KOPT-K1 (cell line): ENCODE data around the gene FBXL14.
A peak's percentile ranks its signal among the peaks of the same experiment; 100 is the strongest.
"Not testable (repeated sequence)": the region's sequence is repeated elsewhere in the genome, so short reads cannot be mapped to it uniquely, and the experiment has no call there.

Source experiments
- H3K27ac ChIP-seq: fragments of 200-600 bp; sonication (generic); 2 replicates; pipeline ENCODE4 v1.5.1; 2016; ENCODE audit warnings: antibody characterized with exemption, mild to moderate bottlenecking, low read depth, low read length; ENCODE audit not compliant: poor library complexity, severe bottlenecking
- H3K36me3 ChIP-seq: fragments of 200-600 bp; sonication (generic); 2 replicates; pipeline ENCODE4 v1.5.1; 2017; ENCODE audit warnings: antibody characterized with exemption, mild to moderate bottlenecking, low read length, moderate library complexity; ENCODE audit not compliant: insufficient read depth
- H3K9me3 ChIP-seq: fragments of 200-600 bp; sonication (generic); 2 replicates; pipeline ENCODE4 v1.5.1; 2017; ENCODE audit warnings: antibody characterized with exemption, low read length, mild to moderate bottlenecking; ENCODE audit not compliant: insufficient read depth, poor library complexity, severe bottlenecking

The FBXL14 gene

DNA sequence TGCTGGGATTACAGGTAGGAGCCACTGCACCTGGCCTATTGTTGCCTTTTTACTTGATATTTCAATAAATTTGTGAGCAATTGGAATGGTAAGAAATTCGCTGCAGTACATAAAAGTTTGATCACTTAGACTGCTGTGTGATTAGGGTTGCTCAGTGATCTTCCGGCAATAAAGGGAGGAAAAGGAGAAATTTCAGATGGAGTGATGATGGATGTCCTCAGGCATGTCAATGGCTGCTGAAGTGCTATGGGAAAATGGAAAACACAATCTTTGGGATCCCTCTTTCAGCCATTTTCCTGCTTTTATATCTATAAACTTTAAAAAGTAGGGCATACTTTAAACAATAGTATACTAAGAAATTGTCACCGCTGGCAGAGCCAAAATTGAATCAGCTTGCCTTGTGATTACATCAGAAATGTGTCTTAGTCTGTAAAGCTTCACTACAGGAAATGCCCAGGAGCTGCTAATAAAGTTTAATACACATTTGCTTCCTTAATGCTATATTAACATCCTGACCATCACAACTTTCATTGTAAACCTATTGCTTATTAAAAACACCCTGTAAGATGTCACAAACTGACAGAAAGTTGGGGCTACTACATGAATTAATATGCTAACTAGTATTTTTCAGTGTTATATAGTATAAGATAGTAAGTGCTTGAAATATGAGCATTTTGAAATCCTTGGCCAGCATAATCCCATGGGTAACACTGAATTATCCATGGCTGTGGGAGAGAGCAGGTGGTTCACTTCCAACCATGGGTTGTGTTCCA, 13.7 kb upstream of the FBXL14 start:
- Histone ChIP-seq H3K36me3 (no peaks in the 10 kb centered on the region), H3K9me3 (no peaks in the 10 kb centered on the region), H3K27ac (no peak overlapping the region)

DNA sequence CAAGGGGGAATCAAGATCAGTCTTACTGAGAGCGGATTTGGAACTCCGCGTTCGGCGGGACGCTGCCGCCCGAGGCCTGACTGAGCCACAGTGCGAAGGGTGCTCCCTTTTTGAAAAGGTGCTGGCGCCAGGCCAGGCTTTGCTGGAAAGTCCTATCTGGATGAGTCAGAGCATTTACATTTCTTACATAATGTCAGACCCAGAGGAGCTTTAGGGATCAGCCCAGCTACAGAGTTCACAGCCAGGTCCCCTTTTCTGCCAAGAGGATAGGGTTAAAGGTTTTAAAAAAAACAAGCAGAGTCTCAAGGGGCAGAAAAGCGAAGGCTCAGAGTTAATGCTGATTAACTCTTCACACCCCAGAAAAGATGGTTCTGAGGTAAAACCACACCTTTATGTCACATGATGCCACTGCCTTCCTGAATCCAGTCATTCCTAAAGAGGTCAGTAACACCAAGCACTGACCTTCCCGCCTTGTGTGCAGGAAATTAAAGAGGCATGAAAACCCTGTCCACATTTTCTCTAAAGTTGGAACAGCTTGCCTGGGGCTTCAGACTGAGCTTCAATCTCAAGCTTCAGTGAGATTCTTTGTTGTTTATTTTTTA, 11.7 kb upstream of the FBXL14 start:
- no peaks in the 10 kb centered on the region for H3K36me3 ChIP-seq
- no peaks in the 10 kb centered on the region for H3K9me3 ChIP-seq
- no peak overlapping the region for H3K27ac ChIP-seq

DNA sequence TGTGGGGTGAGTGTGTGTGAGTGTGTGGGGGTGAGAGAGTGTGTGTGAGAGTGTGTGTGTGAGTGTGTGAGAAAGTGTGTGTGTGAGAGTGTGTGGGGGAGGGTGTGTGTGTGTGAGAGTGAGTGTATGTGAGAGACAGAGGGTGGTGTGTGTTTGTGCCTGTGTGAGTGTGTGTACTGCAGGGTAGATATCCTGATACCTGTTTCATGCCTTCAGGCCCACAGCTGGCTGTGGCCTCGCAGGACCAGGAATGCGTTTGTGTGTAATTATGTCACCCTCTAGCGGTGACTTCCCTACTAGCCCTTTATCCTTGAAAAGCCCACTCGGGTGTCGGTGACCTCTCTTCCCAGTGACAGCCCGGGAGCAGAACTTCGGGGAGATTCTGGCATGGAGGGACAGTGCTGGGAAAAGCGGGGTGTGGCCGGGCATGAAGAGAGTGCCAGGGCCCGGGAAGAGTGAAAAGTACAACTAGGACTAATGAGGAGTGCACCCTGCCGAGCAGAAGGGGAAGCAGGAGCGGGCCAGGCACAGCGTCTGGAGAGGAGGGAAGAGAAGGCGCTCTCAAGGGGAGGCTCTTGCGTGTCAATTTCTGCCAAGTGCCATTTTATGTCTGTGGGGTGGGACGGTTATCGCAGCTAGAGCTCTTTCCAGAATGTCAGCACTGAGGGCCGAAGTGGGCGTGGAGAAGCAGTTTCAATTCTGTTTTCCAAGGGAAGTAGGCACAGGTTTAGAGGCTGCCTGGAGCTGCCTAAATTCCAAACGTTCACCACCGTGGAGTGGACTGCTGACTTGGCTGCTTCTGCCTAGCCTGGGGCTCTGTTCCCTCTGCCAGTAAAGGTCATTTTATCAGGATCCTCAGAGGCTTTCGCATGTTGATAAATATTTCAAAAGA, 11.0 kb upstream of the FBXL14 start:
- H3K27ac ChIP-seq: no peak overlapping the region
- H3K9me3 ChIP-seq: no peaks in the 10 kb centered on the region
- H3K36me3 ChIP-seq: no peaks in the 10 kb centered on the region

DNA sequence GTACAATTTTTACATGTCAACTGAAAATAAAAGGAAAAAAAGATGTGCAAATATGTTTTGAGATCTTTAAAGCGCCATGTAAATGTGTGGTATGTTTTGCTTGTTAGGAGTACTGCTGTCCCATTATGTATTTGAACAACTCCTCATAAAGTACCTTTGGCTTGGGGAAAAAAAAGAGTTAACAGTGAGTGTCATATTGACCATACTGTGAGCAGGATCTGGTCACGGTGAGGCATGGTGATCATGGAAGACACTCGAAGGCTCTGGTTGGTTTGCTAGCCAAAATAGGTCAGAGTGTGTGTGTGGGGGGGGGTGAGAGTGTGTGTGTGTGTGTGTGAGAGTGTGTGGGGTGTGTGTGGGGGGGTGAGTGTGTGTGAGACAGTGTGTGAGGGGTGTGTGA, 10.1 kb upstream of the FBXL14 start:
- Histone ChIP-seq H3K9me3 (no peaks in the 10 kb centered on the region), H3K36me3 (no peaks in the 10 kb centered on the region), H3K27ac (no peak overlapping the region)

DNA sequence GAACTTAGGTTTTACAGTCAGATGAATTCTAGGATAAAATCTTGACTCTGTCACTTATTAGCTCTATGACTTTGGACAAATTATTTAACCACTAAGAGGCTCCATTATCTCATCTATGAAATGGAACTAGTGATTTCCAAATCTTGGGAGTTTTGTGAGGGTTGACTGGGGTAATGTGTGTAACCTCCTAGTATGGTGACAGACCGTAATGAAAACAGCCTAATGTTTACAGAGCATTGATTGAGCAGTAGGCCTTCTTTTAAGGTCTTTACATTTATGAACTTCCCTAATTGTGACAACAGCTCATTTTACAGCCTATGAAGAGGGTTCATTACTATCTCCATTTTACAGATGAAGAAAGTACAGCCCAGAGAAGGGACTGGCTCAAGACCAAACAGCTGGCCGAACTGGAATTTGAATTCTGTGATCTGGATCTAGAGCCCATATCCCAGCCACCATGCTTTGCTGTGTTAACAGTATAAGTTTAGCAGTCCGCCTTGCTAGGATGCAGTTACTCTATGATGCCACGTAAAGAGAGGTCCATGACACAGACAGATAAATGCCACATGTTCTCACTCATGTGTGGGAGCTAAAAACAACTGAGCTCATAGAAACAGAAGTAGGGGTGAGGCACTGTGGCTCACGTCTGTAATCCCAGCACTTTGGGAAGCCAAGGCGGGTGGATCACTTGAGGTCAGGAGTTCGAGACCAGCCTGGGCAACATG, 9.1 kb upstream of the FBXL14 start:
- H3K36me3 ChIP-seq: no peaks in the 10 kb centered on the region
- no peaks in the 10 kb centered on the region for H3K9me3 ChIP-seq
- no peak overlapping the region for H3K27ac ChIP-seq

DNA sequence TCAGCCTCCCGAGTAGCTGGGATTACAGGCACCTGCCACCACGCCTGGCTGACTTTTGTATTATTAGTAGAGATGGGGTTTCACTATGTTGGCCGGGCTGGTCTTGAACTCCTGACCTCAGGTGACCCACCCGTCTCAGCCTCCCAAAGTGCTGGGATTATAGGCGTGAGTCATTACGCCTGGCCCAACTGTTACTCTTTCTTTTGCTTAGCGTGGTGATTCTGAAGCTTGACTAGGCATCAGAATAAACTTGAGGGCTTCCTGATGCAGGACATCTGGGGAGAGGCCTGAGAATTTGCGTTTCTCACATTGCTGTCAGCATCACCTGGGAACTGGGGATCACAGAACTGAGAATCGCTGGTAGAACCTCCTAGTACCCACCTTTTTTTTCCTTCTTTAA, 8.3 kb upstream of the FBXL14 start:
- H3K27ac ChIP-seq, H3K36me3 ChIP-seq: not testable (repeated sequence)

DNA sequence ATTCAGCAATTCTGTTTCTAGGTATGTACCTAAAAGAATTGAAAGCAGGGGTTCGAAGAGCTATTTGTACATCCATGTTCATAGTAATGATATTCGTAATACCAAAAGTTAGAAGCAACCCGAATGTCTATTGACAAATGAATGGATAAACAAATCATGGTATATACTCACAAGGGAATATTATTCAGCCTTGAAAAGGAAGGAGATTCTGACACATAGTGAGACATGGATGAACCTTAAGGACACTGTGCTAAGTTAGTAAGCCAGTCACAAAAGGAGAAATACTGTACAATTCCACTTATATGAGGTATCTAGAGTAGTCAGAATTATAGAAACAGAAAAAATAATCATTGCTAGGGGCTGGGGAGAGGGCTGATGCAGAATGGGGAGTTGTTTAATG, 4.4 kb upstream of the FBXL14 start:
- Histone ChIP-seq H3K9me3 (no peaks in the 10 kb centered on the region), H3K36me3 (no peaks in the 10 kb centered on the region), H3K27ac (no peak overlapping the region)

More for the DNA sequence above, 8.3 kb upstream of the FBXL14 start:
- not testable (repeated sequence) for H3K9me3 ChIP-seq

DNA sequence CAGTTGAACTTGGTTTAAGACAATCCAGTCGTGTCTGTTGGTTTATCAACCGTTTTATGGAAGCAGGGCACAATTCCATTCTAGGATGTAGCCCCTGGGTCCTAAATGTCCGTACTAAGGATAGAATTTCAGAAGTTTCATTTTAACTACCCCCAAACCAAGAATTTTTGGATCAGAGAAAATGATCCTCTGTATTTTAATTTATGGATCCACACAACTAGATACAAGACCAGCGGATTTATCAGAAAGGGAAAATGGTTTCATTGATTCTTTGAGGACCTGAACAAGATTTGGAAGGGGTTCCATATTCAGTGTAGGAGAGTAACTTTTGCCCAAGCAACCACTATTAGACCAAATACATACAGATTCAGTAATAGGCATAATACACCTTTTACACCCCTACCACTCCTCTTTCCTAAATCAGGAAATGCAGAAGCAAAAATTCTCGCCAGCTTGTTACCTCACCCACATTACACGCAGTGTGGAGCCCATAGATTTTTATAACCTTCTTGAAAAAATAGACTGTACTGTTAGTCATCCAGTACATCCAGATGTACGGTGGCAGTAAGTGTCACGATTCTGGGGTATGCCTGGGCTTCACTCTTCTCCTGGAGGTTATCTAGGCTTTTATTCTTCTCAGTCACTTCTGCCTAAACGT, 1.4 kb upstream of the FBXL14 start:
- H3K9me3 ChIP-seq: no peaks in the 10 kb centered on the region
- H3K27ac ChIP-seq: no peak overlapping the region
- H3K36me3 ChIP-seq: peaks cover 8% of the 10 kb centered on the region

DNA sequence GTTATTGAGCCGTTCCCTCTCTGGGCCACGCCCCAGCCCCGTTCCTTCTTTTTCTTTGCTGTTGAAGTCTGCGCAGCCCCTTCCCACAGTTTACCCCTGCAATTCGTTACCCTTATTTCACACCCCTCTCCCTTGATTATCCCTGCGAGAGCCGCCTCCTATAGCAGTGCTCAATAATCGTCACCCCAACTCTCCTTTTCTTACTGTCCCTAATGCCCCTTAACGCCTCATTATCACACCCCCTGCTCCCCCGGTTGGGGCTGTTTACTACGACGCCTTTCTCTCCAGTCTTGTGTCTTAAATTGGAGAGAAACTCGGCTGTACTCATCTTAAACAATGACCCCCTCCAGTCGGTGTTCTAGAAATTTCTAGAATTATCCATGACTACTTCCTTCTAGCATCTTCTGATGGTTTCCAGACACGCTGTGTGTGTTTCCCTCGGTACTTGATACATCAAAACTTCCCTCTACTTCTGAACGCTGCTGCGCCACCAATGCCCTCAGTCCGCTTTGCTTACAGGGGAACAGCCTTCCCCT, 713 bp upstream of the FBXL14 start:
- peak overlapping the region; percentile 80 for H3K27ac ChIP-seq
- no peaks in the 10 kb centered on the region for H3K9me3 ChIP-seq
- peaks cover 15% of the 10 kb centered on the region for H3K36me3 ChIP-seq

DNA sequence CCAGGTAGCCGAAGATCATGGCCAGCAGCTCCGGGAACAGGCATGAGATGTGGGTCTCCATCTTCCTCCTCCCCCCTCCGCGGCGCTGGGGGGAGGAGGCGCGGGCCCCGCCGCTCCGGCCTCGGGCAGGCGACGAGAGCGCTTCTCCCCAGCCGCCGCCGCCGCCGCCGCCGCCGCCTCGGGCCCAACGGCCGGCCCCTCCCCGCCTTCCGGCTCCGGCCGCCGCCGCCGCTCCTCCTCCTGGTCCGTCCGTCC, 448 bp downstream of the FBXL14 start:
- Histone ChIP-seq H3K27ac (peak overlapping the region; percentile 80), H3K36me3 (peaks cover 25% of the 10 kb centered on the region), H3K9me3 (no peaks in the 10 kb centered on the region)

DNA sequence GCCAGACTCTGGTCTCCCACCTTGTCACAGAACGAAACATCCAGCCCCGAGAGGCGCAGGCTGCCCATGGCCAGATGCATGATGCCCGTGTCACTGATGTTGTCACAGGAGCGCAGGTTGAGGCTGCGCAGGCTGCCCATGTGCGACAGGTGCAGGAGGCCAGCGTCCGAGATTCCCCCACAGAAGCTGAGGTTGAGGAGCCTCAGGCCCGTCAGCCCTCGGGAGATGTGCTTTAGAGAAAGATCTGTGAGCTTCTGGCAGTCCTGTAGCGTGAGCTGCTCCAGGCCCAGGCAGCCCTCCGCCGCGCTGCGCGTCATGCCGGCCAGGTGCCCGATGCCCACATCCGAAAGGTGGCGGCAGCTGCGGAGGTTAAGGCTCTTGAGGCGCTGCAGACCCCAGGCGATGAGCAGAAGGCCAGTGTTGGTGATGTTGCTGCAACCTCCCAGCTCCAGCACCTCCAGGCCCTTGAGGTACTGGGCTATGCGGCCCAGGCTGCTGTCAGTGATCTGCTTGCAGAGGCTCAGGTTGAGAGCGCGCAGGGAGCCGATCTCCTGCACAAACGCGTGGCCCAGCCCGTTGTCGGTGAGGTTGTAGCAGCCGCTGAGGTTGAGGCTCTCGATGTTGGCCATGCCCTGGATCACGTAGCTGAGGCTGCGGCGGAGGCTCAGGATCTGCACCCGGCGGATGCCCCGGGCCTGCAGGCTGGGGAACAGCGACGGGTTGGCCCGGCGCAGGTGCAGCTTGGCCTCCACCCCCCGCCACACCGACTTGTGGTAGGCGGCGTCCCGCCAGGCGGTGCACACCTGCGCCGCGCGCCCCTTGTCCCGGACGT, 991 bp downstream of the FBXL14 start:
- Histone ChIP-seq H3K36me3 (peaks cover 30% of the 10 kb centered on the region), H3K9me3 (no peaks in the 10 kb centered on the region), H3K27ac (peak overlapping the region; percentile 80)

DNA sequence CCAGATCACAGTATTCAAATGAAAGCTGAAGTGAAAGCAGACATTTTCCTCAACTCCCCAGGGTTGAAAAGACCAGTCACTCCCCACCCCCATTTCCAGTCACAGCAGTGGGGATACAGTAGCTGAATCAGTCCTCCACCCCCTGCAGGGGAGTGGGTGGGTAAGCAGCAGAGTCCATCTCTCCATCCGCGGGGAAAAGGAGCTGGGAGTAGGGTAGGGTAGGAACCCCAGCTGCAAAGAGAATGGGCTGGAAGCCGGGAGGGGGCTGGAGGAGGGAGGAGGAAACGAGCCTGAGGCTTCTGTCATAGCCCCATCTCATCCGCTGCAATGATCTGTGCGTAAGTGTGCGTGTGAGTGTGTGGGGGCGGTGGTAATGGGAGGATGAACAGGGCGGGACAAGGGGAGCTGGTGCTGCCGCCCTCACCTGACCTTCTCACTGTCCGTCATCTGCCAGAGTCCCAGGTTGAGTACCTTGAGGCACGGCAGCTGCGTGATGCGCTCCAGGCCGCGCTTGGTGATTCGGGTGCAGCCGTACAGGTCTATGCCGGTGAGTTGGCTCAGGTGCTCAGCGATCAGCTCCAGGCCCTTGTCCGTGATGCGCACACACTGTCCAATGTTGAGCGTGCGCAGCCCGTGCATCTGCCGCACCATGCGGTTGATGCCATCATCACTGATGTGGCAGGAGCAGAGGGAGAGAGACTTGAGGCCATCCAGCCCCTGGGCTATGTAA, 1.8 kb downstream of the FBXL14 start:
- Histone ChIP-seq H3K9me3 (no peaks in the 10 kb centered on the region), H3K36me3 (peaks cover 30% of the 10 kb centered on the region), H3K27ac (peak overlapping the region; percentile 80)

DNA sequence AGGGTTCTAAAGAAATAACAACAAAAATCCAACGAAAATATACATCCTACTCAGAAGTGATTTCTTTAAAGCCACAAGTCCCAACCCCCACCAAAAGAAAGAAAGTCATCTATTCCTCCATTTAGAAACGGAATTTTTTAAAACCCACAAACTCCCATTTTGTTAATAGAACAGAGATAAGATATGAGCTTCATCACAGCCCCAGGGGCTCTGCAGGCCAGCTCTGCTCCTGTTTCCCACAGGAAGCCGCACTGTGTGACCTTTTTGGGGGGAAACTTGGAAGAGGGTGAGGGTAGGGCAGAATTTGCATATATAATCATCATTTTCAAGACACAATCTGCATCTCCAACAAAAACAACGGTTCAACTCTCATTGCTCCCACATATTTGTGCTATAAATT, 2.8 kb downstream of the FBXL14 start:
- Histone ChIP-seq H3K36me3 (peaks cover 32% of the 10 kb centered on the region), H3K27ac (peak overlapping the region; percentile 27), H3K9me3 (no peaks in the 10 kb centered on the region)
